ENCODE results near the gene ERCC4. TPM values are rescaled to one million over a fixed set of nuclear protein-coding genes. Genes with fewer than 3 reads are reported as not detected.
A peak's percentile ranks its signal among the peaks of the same experiment; 100 is the strongest.

The ERCC4 gene
- polyA plus RNA-seq, 1 of the 3 experiments (the other 2 are of a cell fraction) = 1.8 TPM

- POLR2A ChIA-PET = no interaction called here
- no peaks in the 10 kb centered on the region for H3K9me2 ChIP-seq
These were observed 11.9 kb downstream of the ERCC4 start for GRCh38 chr16:13931845-13932244.

GRCh38 chr16:13935408-13935807 is 15.5 kb downstream of the ERCC4 start:
- peaks cover 46 to 68% of the 10 kb centered on the region in 2 experiments for H3K36me3 ChIP-seq (replicated peaks in 1 of 2; ENCODE audit: control insufficient read depth in 1 of 2, insufficient read depth in 2 of 2, low read length in 1 of 2)

More at GRCh38 chr16:13931845-13932244, 11.9 kb downstream of the ERCC4 start:
- Histone ChIP-seq H3F3A (replicated peaks; ENCODE audit: insufficient read depth) (peaks cover 4% of the 10 kb centered on the region), H3K27me3 (ENCODE audit: insufficient read depth) (no peaks in the 10 kb centered on the region), H3K4me2 (no peak overlapping the region), H3K27ac (ENCODE audit: low read depth in 2 of 2, low read length in 1 of 2) (no peak overlapping the region), H4K20me1 (ENCODE audit: insufficient read depth) (no peaks in the 10 kb centered on the region), H2AFZ (ENCODE audit: low read depth) (no peak overlapping the region), H3K9ac (no peak overlapping the region), H3K9me3 (no peaks in the 10 kb centered on the region), H3K4me1 (ENCODE audit: control insufficient read depth in 1 of 2, insufficient read depth in 2 of 2, low read depth in 1 of 2, low read length in 1 of 2) (no peaks in the 10 kb centered on the region; a peak in 1 of 4 replicates), H3K79me2 (ENCODE audit: insufficient read depth) (no peaks in the 10 kb centered on the region), H3K4me3 (ENCODE audit: low read depth in 2 of 2, low read length in 1 of 2) (no peak overlapping the region), H3K36me3 (replicated peaks in 1 of 2; ENCODE audit: control insufficient read depth in 1 of 2, insufficient read depth in 2 of 2, low read length in 1 of 2) (peaks cover 46 to 67% of the 10 kb centered on the region in 2 experiments)
- TF ChIP-seq SMC3 (IDR thresholded peaks at IDR 0.05; ENCODE audit: low read depth, low read length) = no peak
- TF ChIP-seq TEAD4 (IDR thresholded peaks at IDR 0.05; ENCODE audit: borderline replicate concordance, insufficient read depth) = no peak
- TF ChIP-seq GATA2 (CRISPR knock-in tag; IDR thresholded peaks at IDR 0.05) = no peak
- TF ChIP-seq YY1 (IDR thresholded peaks at IDR 0.05; ENCODE audit: low read depth) = no peak
- 79% methylated on average over 10 of the region's 10 CpGs for WGBS (ENCODE audit: low lambda C conversion rate)
- DNase-seq = no peak
- CTCF ChIA-PET = interaction anchor here (1.3 kb wide), 2 partner anchors 13 to 355 kb away, joined by 3 to 4 read pairs; partner anchors contain the start of gene ERCC4

DNA sequence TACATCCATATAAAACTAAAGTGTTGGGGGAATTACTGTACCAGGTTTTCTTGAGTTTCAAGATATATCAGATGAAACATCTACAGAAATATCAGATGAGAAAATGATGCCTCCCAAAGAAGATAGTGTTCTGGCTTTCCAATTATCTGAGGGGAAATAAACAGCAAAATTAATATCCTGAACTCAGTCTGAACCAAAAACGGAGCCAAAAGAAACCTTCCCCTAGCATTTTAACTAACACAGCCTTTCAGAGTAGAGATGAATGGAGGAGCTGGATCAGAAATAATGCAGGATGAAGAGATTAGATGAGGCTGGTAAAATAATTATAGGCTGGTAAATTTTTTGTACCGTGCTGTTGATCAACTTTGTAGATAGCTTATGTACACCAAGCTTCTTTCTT is 16.2 kb downstream of the ERCC4 start:
- H2AFZ ChIP-seq (ENCODE audit: low read depth) = no peak overlapping the region
- H3K36me3 ChIP-seq (replicated peaks in 1 of 2; ENCODE audit: control insufficient read depth in 1 of 2, insufficient read depth in 2 of 2, low read length in 1 of 2) = peaks cover 45 to 61% of the 10 kb centered on the region in 2 experiments
- H4K20me1 ChIP-seq (ENCODE audit: insufficient read depth) = no peaks in the 10 kb centered on the region
- H3K9me2 ChIP-seq = no peaks in the 10 kb centered on the region
- 72% methylated on average over 2 of the region's 2 CpGs for WGBS (ENCODE audit: low lambda C conversion rate)
- no peak overlapping the region for H3K4me3 ChIP-seq (ENCODE audit: low read depth in 2 of 2, low read length in 1 of 2)
- H3K27ac ChIP-seq (ENCODE audit: low read depth in 2 of 2, low read length in 1 of 2) = no peak overlapping the region
- H3K4me2 ChIP-seq = no peak overlapping the region
- DNase-seq = no peak
- H3K27me3 ChIP-seq (ENCODE audit: insufficient read depth) = no peaks in the 10 kb centered on the region
- ChIA-PET CTCF (interaction anchor here (0.6 to 5.6 kb wide), 8 partner anchors 12 to 1534 kb away, joined by 3 to 29 read pairs (median 4); partner anchors contain the start of gene ERCC4), POLR2A (interaction anchor here (0.7 to 0.9 kb wide), 2 partner anchors 16 to 73 kb away, joined by 3 read pairs; partner anchors contain the start of gene ERCC4)
- H3K9me3 ChIP-seq = no peaks in the 10 kb centered on the region
- H3K9ac ChIP-seq = no peak overlapping the region
- no peaks in the 10 kb centered on the region for H3K79me2 ChIP-seq (ENCODE audit: insufficient read depth)
- peaks cover 0 to 8% of the 10 kb centered on the region in 2 experiments; a peak in 2 of 4 replicates for H3K4me1 ChIP-seq (ENCODE audit: control insufficient read depth in 1 of 2, insufficient read depth in 2 of 2, low read depth in 1 of 2, low read length in 1 of 2)
- peaks cover 4% of the 10 kb centered on the region for H3F3A ChIP-seq (replicated peaks; ENCODE audit: insufficient read depth)
- TF ChIP-seq REST (IDR thresholded peaks at IDR 0.05; ENCODE audit: low read depth, low read length) (no peak), MXI1 (IDR thresholded peaks at IDR 0.05; ENCODE audit: low read depth, low read length) (no peak), MAX (IDR thresholded peaks at IDR 0.05; ENCODE audit: low read depth) (no peak), TCF12 (IDR thresholded peaks at IDR 0.05) (no peak), SMC3 (IDR thresholded peaks at IDR 0.05; ENCODE audit: low read depth, low read length) (no peak), EZH2phosphoT487 (IDR thresholded peaks at IDR 0.05; ENCODE audit: borderline replicate concordance, low read depth) (no peak), JUND (IDR thresholded peaks at IDR 0.05) (no peak)

More at GRCh38 chr16:13935408-13935807, 15.5 kb downstream of the ERCC4 start:
- H3K9ac ChIP-seq = no peak overlapping the region
- H3K27me3 ChIP-seq (ENCODE audit: insufficient read depth) = no peaks in the 10 kb centered on the region
- WGBS (ENCODE audit: low lambda C conversion rate) = 93% methylated on average over 12 of the region's 12 CpGs
- ChIA-PET CTCF (interaction anchor here (1.0 to 5.6 kb wide), 8 partner anchors 12 to 366 kb away, joined by 3 to 29 read pairs (median 4); partner anchors contain the start of gene ERCC4), POLR2A (interaction anchor here (0.9 kb wide), 1 partner anchor 15 kb away, joined by 3 read pairs; the partner anchor contains the start of gene ERCC4)
- TF ChIP-seq GABPA (IDR thresholded peaks at IDR 0.05; ENCODE audit: low read depth) (no peak), SIN3A (IDR thresholded peaks at IDR 0.05; ENCODE audit: borderline replicate concordance, low read depth, low read length) (no peak), NRF1 (IDR thresholded peaks at IDR 0.05; ENCODE audit: low read depth, low read length) (no peak)
- TF ChIP-seq, protein P1, sequence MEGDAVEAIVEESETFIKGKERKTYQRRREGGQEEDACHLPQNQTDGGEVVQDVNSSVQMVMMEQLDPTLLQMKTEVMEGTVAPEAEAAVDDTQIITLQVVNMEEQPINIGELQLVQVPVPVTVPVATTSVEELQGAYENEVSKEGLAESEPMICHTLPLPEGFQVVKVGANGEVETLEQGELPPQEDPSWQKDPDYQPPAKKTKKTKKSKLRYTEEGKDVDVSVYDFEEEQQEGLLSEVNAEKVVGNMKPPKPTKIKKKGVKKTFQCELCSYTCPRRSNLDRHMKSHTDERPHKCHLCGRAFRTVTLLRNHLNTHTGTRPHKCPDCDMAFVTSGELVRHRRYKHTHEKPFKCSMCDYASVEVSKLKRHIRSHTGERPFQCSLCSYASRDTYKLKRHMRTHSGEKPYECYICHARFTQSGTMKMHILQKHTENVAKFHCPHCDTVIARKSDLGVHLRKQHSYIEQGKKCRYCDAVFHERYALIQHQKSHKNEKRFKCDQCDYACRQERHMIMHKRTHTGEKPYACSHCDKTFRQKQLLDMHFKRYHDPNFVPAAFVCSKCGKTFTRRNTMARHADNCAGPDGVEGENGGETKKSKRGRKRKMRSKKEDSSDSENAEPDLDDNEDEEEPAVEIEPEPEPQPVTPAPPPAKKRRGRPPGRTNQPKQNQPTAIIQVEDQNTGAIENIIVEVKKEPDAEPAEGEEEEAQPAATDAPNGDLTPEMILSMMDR (IDR thresholded peaks at IDR 0.05) = peak; percentile 55
- no peaks in the 10 kb centered on the region for H3K79me2 ChIP-seq (ENCODE audit: insufficient read depth)
- DNase-seq = no peak
- no peaks in the 10 kb centered on the region for H4K20me1 ChIP-seq (ENCODE audit: insufficient read depth)
- peaks cover 4% of the 10 kb centered on the region for H3F3A ChIP-seq (replicated peaks; ENCODE audit: insufficient read depth)
- no peaks in the 10 kb centered on the region for H3K9me3 ChIP-seq
- H2AFZ ChIP-seq (ENCODE audit: low read depth) = no peak overlapping the region
- H3K27ac ChIP-seq (ENCODE audit: low read depth in 2 of 2, low read length in 1 of 2) = no peak overlapping the region
- no peaks in the 10 kb centered on the region for H3K9me2 ChIP-seq
- no peak overlapping the region for H3K4me2 ChIP-seq
- peaks cover 0 to 3% of the 10 kb centered on the region in 2 experiments; a peak in 1 of 4 replicates for H3K4me1 ChIP-seq (ENCODE audit: control insufficient read depth in 1 of 2, insufficient read depth in 2 of 2, low read depth in 1 of 2, low read length in 1 of 2)
- H3K4me3 ChIP-seq (ENCODE audit: low read depth in 2 of 2, low read length in 1 of 2) = no peak overlapping the region; a peak in 1 of 4 replicates

All from SK-N-SH (cell line).